ENCODE measurements around the gene FKBP5. TPM values are rescaled to one million over a fixed set of nuclear protein-coding genes. Genes with fewer than 3 reads are reported as not detected.
A peak's percentile ranks its signal among the peaks of the same experiment; 100 is the strongest.
"Not testable (repeated sequence)": the region's sequence is repeated elsewhere in the genome, so short reads cannot be mapped to it uniquely, and the experiment has no call there.

Gene FKBP5
- polyA plus RNA-seq, 5 donors = 15.8 to 19.5 (median 16.6) TPM

GRCh38 chr6:35550437-35550836 lies 138.3 kb downstream of the FKBP5 start:
- DNase-seq = no peak

GRCh38 chr6:35547676-35548075 lies 141.0 kb downstream of the FKBP5 start:
- peak in 1 of 2 donors; percentile 41 for DNase-seq

- DNase-seq = no peak
Observed at GRCh38 chr6:35544769-35545361, 143.8 kb downstream of the FKBP5 start.

- peak in 1 of 2 donors; percentile 26 for DNase-seq
Observed at GRCh38 chr6:35543459-35544193, 145.1 kb downstream of the FKBP5 start.

DNA sequence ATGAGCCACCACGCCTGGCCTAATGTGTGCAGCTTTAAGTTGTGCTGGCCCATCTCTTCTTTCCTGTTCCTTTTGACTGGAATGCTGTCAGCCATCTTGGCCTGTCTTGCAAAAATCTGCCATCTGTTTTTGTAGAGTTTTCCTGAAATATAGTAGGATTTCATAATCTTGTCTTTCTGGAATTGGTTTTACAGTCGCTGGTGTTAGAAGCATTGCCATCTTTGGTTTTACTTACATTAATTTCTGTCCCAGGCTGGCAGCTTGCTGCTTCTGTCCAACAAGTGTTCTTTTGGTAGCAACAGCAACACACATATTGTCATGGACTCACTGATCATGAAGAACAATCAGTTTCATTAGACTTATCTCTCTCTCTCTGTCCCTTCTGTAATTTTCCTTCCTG lies 146.9 kb downstream of the FKBP5 start:
- no peak for DNase-seq

GRCh38 chr6:35539223-35539622 lies 149.5 kb downstream of the FKBP5 start:
- no peak for DNase-seq

- not testable (repeated sequence) for DNase-seq
Observed at GRCh38 chr6:35535847-35536246, 152.9 kb downstream of the FKBP5 start.

GRCh38 chr6:35534407-35535170 lies 154.1 kb downstream of the FKBP5 start:
- DNase-seq = peak in 1 of 2 donors; percentile 15

DNA sequence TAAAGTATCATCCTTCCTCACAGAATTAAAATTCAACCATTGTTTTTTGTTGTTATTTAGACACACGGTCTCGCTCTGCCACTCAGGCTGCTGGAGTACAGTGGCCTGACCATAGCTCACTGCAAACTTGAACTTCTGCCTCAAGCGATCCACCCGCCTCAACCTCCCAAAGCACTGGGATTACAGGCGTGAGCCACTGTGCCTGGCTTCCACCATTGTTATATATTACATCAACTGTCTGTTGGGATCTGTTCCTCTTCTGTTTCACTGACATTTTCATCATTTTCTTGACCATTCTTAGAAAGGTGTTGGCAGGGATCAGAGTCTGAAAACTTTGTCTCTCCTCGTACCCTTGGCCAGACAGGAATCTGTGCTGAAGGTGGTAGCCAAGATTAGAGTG lies 154.7 kb downstream of the FKBP5 start:
- no peak for DNase-seq

GRCh38 chr6:35532126-35532525 lies 156.6 kb downstream of the FKBP5 start:
- no peak for DNase-seq

DNA sequence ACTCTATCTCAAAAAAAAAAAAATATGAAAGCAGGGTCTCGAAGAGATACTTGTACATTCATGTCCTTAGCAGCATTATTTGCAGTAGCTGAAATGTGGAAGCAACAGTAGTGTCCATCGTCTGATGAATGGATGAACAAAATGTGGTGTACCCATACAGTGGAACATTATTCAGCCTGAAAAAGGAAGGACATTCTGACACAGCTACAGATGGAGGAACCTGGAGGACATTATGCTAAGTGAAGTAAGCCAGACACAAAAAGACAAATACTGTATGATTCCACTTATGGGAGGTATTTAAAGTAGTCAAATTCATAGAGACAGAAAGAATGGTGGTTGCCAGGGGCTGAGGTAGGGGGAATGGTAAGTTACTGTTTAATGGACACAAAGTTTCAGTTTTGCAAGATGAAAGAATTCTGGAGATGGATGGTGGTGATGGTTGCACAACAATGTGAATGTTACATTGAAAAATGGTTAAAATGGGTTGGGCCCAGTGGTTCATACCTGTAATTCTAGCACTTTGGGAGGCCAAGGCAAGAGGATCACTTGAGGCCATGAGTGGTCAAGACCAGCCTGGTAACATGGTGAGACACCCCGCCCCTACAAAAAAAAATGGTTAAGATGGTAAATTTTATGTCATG lies 164.2 kb downstream of the FKBP5 start:
- DNase-seq = no peak

Other genes starting within 250 kb of the FKBP5 start
- gene FANCE, start 236.6 kb downstream of the FKBP5 start, polyA plus RNA-seq (ENCODE audit: insufficient read depth in 1 of 5, insufficient read length in 5 of 5, low replicate concordance in 1 of 5) = 10 to 100 TPM in 4 of 5 donors, 1 to 10 TPM in 1; 9.6 to 13.3 (median 12.2) TPM
- gene RPL10A, start 220.5 kb downstream of the FKBP5 start, polyA plus RNA-seq (ENCODE audit: insufficient read depth in 1 of 5, insufficient read length in 5 of 5, low replicate concordance in 1 of 5) = 1,000 to 10,000 TPM; 2,506 to 2,722 (median 2,619) TPM
- gene TEAD3, start 191.8 kb downstream of the FKBP5 start, polyA plus RNA-seq (ENCODE audit: insufficient read depth in 1 of 5, insufficient read length in 5 of 5, low replicate concordance in 1 of 5) = 10 to 100 TPM; 32.0 to 56.7 (median 48.4) TPM
- 1 to 10 TPM; 3.9 to 8.2 (median 6.3) TPM for gene TULP1, start 176.0 kb downstream of the FKBP5 start, polyA plus RNA-seq (ENCODE audit: insufficient read depth in 1 of 5, insufficient read length in 5 of 5, low replicate concordance in 1 of 5)
- gene ARMC12, start 48.1 kb upstream of the FKBP5 start, polyA plus RNA-seq (ENCODE audit: insufficient read depth in 1 of 5, insufficient read length in 5 of 5, low replicate concordance in 1 of 5) = under 1 TPM; 0.70 to 0.93 (median 0.82) TPM
- not detected for gene CLPSL2, start 87.7 kb upstream of the FKBP5 start, polyA plus RNA-seq (ENCODE audit: insufficient read depth in 1 of 5, insufficient read length in 5 of 5, low replicate concordance in 1 of 5)
- not detected for gene CLPSL1, start 92.1 kb upstream of the FKBP5 start, polyA plus RNA-seq (ENCODE audit: insufficient read depth in 1 of 5, insufficient read length in 5 of 5, low replicate concordance in 1 of 5)
- gene CLPS, start 108.4 kb upstream of the FKBP5 start, polyA plus RNA-seq (ENCODE audit: insufficient read depth in 1 of 5, insufficient read length in 5 of 5, low replicate concordance in 1 of 5) = not detected
- not detected for gene LHFPL5, start 116.4 kb upstream of the FKBP5 start, polyA plus RNA-seq (ENCODE audit: insufficient read depth in 1 of 5, insufficient read length in 5 of 5, low replicate concordance in 1 of 5)
- 10 to 100 TPM; 28.7 to 47.1 (median 38.8) TPM for gene SRPK1, start 232.2 kb upstream of the FKBP5 start, polyA plus RNA-seq (ENCODE audit: insufficient read depth in 1 of 5, insufficient read length in 5 of 5, low replicate concordance in 1 of 5)